ENCODE results near the gene RNF213.

Gene RNF213

DNA sequence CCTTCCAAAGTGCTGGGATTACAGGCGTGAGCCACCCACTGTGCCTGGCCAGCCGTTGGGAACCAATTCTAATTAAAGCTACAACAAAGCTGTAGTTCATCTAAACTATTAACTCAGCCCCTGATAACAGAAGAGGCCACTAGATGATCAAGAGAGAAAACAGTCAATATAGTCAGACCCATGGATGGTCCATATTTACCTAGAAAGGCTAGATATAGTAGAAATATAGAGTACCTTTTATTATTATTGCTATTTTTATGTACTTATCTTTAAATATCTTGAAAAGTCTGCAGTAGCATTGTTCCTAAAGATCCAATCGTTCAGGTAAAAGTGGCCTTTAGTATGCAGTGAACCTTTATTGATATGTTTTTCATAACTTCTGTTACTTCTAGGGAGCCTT is 43.2 kb downstream of the RNF213 start:
- no peak for DNase-seq (ENCODE audit: low read depth)
- no peak overlapping the region for H3K4me3 ChIP-seq (ENCODE audit: low read depth, low read length)
- TF ChIP-seq POLR2A (IDR thresholded peaks at IDR 0.05; ENCODE audit: extremely low read depth, insufficient read length) (no peak), MYC (IDR thresholded peaks at IDR 0.05; ENCODE audit: low read depth, low read length) (no peak)
- TF ChIP-seq, protein P1, sequence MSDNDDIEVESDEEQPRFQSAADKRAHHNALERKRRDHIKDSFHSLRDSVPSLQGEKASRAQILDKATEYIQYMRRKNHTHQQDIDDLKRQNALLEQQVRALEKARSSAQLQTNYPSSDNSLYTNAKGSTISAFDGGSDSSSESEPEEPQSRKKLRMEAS (IDR thresholded peaks at IDR 0.05; ENCODE audit: low read depth, low read length), result no peak
- TF ChIP-seq, protein P2, sequence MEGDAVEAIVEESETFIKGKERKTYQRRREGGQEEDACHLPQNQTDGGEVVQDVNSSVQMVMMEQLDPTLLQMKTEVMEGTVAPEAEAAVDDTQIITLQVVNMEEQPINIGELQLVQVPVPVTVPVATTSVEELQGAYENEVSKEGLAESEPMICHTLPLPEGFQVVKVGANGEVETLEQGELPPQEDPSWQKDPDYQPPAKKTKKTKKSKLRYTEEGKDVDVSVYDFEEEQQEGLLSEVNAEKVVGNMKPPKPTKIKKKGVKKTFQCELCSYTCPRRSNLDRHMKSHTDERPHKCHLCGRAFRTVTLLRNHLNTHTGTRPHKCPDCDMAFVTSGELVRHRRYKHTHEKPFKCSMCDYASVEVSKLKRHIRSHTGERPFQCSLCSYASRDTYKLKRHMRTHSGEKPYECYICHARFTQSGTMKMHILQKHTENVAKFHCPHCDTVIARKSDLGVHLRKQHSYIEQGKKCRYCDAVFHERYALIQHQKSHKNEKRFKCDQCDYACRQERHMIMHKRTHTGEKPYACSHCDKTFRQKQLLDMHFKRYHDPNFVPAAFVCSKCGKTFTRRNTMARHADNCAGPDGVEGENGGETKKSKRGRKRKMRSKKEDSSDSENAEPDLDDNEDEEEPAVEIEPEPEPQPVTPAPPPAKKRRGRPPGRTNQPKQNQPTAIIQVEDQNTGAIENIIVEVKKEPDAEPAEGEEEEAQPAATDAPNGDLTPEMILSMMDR (IDR thresholded peaks at IDR 0.05; ENCODE audit: low read depth, low read length), result no peak

DNA sequence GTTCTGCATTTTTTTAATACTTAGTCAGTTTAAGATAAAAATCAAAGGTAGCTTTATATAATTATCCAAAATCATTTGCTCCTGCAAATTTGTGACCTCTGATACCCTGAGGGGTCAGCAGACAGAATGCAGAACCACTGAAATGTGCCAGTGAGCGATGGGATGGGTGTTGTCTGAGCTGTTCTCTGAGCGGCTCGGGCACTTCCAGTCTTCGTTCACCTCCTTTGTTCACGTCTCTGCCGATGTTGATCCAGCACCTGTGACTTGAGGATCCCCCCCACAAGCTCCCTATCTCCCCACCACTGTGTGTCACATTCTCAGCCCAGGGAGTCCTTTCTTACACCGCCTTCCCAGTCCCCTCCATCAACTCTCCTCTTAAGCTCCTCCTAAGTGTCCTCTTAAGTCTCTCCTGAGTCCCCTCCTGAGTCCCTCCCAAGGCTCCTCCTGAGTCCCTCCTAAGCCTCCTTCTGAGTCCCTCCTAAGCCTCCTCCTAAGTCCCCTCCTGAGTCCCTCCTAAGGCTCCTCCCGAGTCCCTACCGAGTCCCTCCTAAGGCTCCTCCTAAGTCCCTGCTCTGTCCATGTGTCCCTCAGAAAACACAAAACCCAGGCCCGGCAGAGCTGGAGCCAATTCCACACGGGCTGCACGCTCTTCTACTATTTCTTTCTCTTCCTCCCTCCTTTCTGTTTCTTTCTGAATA is 47.5 kb downstream of the RNF213 start:
- no peak for DNase-seq (ENCODE audit: low read depth)
- TF ChIP-seq MYC (IDR thresholded peaks at IDR 0.05; ENCODE audit: low read depth, low read length), result no peak
- TF ChIP-seq, protein P1 (IDR thresholded peaks at IDR 0.05; ENCODE audit: low read depth, low read length), result no peak
- TF ChIP-seq, protein P2 (IDR thresholded peaks at IDR 0.05; ENCODE audit: low read depth, low read length), result no peak
- no peak for TF ChIP-seq POLR2A (IDR thresholded peaks at IDR 0.05; ENCODE audit: extremely low read depth, insufficient read length)
- no peak overlapping the region for H3K4me3 ChIP-seq (ENCODE audit: low read depth, low read length)

DNA sequence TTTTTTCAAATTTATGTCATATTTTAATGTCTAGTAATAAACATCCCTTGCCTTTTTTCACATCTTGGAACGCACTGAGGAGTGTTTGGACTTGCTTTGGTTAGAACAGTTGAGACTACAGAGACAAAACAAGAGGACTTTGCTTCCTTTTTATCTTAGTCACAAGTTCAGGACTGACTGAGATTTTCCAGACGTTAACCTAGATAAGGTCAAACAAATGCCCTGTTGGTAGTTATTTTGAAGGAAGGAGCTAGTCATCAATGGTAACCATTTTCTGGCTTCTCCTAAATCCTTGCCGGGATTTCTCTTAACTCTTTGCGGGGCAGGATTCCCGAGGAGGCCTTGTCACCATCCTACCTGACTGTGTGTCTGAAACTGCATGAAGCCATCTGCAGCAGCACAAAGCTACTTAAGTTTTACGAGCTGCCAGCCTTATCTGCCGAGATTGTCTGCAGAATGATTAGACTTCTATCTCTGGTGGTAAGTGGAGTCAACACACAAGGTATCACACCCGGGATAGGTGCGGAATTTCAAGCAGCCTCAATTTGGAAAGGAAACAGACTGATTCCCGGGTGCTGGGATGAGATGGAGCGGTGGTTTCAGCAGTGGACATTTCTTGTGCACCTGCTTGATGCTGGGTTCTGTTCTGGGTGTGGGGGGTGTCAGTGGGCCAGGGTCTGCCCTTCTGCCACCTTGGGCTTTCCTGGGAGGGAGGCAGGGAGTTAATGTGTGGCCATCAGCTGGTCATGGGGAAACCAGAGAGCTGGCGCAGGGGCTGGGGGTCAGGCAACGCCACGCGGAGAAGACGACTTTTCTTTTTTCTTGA is 48.3 kb downstream of the RNF213 start:
- no peak overlapping the region for H3K4me3 ChIP-seq (ENCODE audit: low read depth, low read length)
- TF ChIP-seq POLR2A (IDR thresholded peaks at IDR 0.05; ENCODE audit: extremely low read depth, insufficient read length) (no peak), MYC (IDR thresholded peaks at IDR 0.05; ENCODE audit: low read depth, low read length) (no peak)
- TF ChIP-seq, protein P2 (IDR thresholded peaks at IDR 0.05; ENCODE audit: low read depth, low read length), result no peak
- TF ChIP-seq, protein P1 (IDR thresholded peaks at IDR 0.05; ENCODE audit: low read depth, low read length), result no peak
- DNase-seq (ENCODE audit: low read depth), result no peak

DNA sequence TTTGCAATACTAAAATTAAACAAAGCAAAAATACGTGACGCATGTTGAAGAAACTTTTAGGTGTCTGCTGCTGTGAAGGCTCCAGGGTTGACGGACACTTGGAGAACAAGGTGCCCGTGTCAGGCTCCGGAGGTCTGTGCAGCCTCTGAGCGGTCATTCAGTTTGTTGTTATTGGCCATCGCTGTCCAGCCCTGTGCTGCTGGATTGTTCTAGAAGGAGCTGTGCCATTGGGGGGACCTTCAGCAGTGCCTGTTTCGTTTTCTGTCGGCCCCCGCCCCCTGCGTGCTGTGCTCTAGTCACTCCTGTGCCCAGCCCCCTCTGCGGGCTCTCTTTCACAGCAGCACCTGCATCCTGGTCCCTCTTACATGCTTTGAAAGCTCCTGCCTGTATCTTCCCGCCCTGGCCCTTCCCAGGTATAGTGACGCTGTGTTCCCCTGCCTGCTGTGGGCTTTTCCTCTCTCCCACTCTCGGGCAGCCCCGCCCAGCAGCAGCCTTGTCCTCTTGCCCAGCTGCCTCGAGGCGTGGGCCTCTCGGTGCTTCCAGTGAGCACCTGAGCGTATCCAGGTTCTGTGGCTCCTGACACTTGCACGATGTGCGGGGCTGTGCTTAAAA is 50.7 kb downstream of the RNF213 start:
- no peak for DNase-seq (ENCODE audit: low read depth)
- no peak overlapping the region for H3K4me3 ChIP-seq (ENCODE audit: low read depth, low read length)
- TF ChIP-seq MYC (IDR thresholded peaks at IDR 0.05; ENCODE audit: low read depth, low read length), result no peak
- TF ChIP-seq, protein P2 (IDR thresholded peaks at IDR 0.05; ENCODE audit: low read depth, low read length), result no peak
- no peak for TF ChIP-seq POLR2A (IDR thresholded peaks at IDR 0.05; ENCODE audit: extremely low read depth, insufficient read length)
- TF ChIP-seq, protein P1 (IDR thresholded peaks at IDR 0.05; ENCODE audit: low read depth, low read length), result no peak

DNA sequence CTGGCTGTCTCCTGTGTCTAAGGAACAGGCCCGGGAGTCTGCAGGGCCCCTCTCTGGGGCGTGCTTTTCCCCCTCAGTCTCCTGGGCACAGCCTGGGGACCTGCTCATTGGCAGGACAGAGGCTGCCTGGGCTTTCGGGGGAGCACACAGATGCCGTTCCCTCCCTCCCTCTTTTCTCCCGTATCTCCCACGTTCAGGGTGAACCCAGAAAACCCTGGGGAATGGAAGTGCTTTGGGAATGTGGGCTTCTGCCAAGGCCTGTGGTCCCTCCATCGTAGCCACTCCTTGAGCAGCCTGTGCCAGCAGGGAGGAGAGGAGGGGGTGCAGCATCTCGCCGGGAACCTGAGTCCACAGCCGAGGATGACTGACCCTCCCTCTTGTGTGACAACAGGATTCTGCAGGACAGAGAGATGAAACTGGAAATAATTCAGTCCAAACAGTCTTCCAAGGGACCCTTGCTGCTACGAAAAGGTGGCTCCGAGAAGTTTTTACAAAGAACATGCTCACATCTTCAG is 52.0 kb downstream of the RNF213 start:
- TF ChIP-seq, protein P2 (IDR thresholded peaks at IDR 0.05; ENCODE audit: low read depth, low read length), result no peak
- TF ChIP-seq MYC (IDR thresholded peaks at IDR 0.05; ENCODE audit: low read depth, low read length) (no peak), POLR2A (IDR thresholded peaks at IDR 0.05; ENCODE audit: extremely low read depth, insufficient read length) (no peak)
- TF ChIP-seq, protein P1 (IDR thresholded peaks at IDR 0.05; ENCODE audit: low read depth, low read length), result no peak
- no peak for DNase-seq (ENCODE audit: low read depth)
- no peak overlapping the region for H3K4me3 ChIP-seq (ENCODE audit: low read depth, low read length)

Measured in NB4 (cell line).